ENCODE results near the gene WWTR1.

Gene WWTR1

DNA sequence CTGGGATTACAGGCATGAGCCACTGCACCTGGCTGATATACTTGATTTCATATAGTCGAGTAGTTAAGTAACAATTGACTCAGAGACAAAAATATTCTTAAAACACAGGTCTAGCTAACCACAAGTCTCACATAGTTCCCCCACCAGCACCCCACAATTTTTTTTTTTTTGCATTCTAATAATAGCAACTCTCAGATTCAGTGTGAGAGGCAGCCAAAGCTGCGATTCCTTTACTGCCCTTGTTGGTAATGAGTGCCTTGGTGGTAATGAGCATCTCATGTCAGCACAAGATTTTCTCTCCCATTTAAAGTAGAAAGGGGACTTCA lies 72.5 kb downstream of the WWTR1 start:
- no peak overlapping the region for H3K27ac ChIP-seq
- no peak for TF ChIP-seq Cebpa-rat (IDR thresholded peaks at IDR 0.05)
- peaks cover 17% of the 10 kb centered on the region for H3K4me1 ChIP-seq
- no peaks in the 10 kb centered on the region for H3K9me3 ChIP-seq
- H3K4me3 ChIP-seq = no peak overlapping the region
- H3K36me3 ChIP-seq = no peaks in the 10 kb centered on the region
- H3K4me2 ChIP-seq = no peak overlapping the region
- no peak overlapping the region for H3K9ac ChIP-seq
- H3K27me3 ChIP-seq = no peaks in the 10 kb centered on the region
- H4K20me1 ChIP-seq = no peaks in the 10 kb centered on the region

- Histone ChIP-seq H4K20me1 (no peaks in the 10 kb centered on the region), H3K9me3 (no peaks in the 10 kb centered on the region), H3K36me3 (no peaks in the 10 kb centered on the region), H3K27me3 (no peaks in the 10 kb centered on the region), H3K4me2 (no peak overlapping the region), H3K9ac (no peak overlapping the region), H3K27ac (no peak overlapping the region), H3K4me1 (peaks cover 30% of the 10 kb centered on the region), H3K4me3 (no peak overlapping the region)
- TF ChIP-seq Cebpa-rat (IDR thresholded peaks at IDR 0.05) = no peak
These were observed 73.7 kb downstream of the WWTR1 start for GRCh38 chr3:149583921-149584635.

DNA sequence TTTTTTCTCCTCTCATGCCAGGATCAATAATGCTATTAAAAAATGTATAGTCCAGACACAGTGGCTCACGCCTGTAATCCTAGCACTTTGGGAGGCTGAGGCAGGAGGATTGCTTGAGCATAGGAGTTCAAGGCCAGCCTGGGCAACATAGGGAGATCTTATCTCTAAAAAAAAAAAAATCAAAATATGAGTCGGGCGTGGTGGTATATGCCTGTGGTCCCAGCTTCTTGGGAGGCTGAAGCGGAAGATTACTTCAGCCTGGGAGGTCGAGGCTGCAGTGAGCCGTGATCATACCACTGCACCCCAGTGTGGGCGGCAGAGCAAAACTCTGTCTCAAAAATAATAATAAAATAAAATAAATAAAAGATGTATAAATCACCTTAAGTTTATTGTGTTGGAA lies 75.4 kb downstream of the WWTR1 start:
- Histone ChIP-seq H3K27me3 (no peaks in the 10 kb centered on the region), H3K27ac (no peak overlapping the region), H3K36me3 (no peaks in the 10 kb centered on the region), H3K9ac (no peak overlapping the region), H3K4me2 (no peak overlapping the region), H3K4me1 (peaks cover 31% of the 10 kb centered on the region), H4K20me1 (no peaks in the 10 kb centered on the region), H3K9me3 (no peaks in the 10 kb centered on the region), H3K4me3 (no peak overlapping the region)
- TF ChIP-seq Cebpa-rat (IDR thresholded peaks at IDR 0.05) = no peak

GRCh38 chr3:149581681-149582370 lies 76.0 kb downstream of the WWTR1 start:
- no peaks in the 10 kb centered on the region for H3K36me3 ChIP-seq
- no peak for TF ChIP-seq Cebpa-rat (IDR thresholded peaks at IDR 0.05)
- H3K27ac ChIP-seq = no peak overlapping the region
- H4K20me1 ChIP-seq = no peaks in the 10 kb centered on the region
- H3K9ac ChIP-seq = no peak overlapping the region
- no peaks in the 10 kb centered on the region for H3K27me3 ChIP-seq
- H3K9me3 ChIP-seq = no peaks in the 10 kb centered on the region
- peak overlapping the region; percentile 70 for H3K4me2 ChIP-seq
- peaks cover 31% of the 10 kb centered on the region for H3K4me1 ChIP-seq
- H3K4me3 ChIP-seq = no peak overlapping the region

DNA sequence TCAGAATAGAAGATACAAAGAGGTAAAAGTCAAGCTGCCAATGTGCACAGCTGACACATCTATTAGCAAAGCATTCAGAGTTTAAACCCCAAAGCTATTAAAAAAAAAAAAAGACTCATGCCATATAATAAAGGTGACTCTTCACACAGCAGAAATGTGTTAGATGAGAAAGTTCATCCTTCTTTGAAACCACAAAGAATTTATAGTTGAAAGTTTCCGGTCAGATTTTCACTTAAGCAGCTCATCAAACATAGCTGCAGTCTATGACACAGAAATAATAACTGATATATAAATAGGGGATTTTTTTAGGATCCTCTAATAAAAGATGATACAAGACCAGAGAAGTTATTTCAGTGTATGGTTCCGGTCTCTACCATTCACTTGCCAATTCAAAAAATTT lies 76.6 kb downstream of the WWTR1 start:
- Histone ChIP-seq H4K20me1 (no peaks in the 10 kb centered on the region), H3K27ac (no peak overlapping the region), H3K4me1 (peaks cover 33% of the 10 kb centered on the region), H3K9me3 (no peaks in the 10 kb centered on the region), H3K36me3 (no peaks in the 10 kb centered on the region), H3K27me3 (no peaks in the 10 kb centered on the region), H3K4me2 (peak overlapping the region; percentile 70), H3K9ac (no peak overlapping the region), H3K4me3 (no peak overlapping the region)
- TF ChIP-seq Cebpa-rat (IDR thresholded peaks at IDR 0.05) = no peak

DNA sequence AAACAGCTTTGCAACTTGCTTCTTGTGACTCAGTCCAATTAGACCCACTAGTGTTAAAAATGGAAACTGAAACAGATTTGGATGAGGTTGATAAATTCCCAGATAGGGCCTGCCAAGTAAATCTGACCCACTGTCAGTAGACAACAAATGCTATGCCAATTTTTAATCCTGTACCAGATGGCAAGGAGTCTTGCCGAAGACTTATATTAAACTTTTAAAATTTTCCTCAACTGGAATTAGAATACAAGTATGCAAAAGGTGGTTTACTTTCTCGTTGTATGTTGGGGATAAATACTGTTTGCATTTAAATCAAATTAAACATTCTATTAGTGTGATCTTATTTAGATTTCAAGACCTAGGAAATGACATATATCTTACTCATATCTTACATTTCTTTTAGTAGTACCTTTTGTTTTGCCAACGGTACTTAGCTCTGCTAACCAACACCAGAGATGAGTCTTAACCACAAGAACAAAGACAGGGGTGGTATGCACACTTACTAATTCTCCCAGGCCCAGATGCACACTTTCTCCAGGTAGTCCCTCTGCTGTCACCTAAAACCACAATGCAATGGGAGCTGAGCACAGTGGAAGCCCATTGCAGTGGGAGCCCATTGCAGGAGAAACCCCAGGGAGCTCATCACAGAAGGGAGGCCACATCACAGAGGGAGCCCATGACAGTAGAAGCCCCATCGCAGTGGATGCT lies 77.8 kb downstream of the WWTR1 start:
- H3K4me2 ChIP-seq = peak overlapping the region; percentile 70
- H3K36me3 ChIP-seq = no peaks in the 10 kb centered on the region
- TF ChIP-seq Cebpa-rat (IDR thresholded peaks at IDR 0.05) = no peak
- H3K4me3 ChIP-seq = no peak overlapping the region
- H3K27ac ChIP-seq = no peak overlapping the region
- H3K27me3 ChIP-seq = no peaks in the 10 kb centered on the region
- H4K20me1 ChIP-seq = no peaks in the 10 kb centered on the region
- no peaks in the 10 kb centered on the region for H3K9me3 ChIP-seq
- H3K4me1 ChIP-seq = peaks cover 46% of the 10 kb centered on the region
- no peak overlapping the region for H3K9ac ChIP-seq

DNA sequence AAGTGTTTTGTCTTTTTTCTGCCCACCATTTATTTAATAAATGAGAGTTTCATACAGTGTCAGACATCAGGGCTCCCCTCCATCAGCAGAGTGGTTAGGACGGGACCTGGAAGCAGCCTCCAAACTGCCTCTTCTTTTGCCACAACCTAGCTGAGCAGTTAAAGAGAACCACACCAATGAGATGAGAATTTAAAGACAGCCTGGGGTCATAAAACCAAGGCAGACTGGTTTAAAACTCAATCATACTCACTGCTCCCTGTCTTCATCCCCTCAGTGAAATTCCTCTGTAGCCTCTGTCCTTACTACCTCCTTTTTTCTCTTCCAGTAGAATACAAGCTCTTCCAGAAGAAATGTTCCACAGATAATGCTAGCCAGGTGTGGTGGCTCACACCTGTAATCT lies 78.7 kb downstream of the WWTR1 start:
- Histone ChIP-seq H3K4me1 (peaks cover 54% of the 10 kb centered on the region), H3K4me3 (no peak overlapping the region), H3K27me3 (no peaks in the 10 kb centered on the region), H3K27ac (no peak overlapping the region), H3K4me2 (no peak overlapping the region; the same call in 1 of the 2 replicates), H3K9me3 (no peaks in the 10 kb centered on the region), H4K20me1 (no peaks in the 10 kb centered on the region), H3K9ac (no peak overlapping the region), H3K36me3 (no peaks in the 10 kb centered on the region)
- TF ChIP-seq Cebpa-rat (IDR thresholded peaks at IDR 0.05) = no peak

DNA sequence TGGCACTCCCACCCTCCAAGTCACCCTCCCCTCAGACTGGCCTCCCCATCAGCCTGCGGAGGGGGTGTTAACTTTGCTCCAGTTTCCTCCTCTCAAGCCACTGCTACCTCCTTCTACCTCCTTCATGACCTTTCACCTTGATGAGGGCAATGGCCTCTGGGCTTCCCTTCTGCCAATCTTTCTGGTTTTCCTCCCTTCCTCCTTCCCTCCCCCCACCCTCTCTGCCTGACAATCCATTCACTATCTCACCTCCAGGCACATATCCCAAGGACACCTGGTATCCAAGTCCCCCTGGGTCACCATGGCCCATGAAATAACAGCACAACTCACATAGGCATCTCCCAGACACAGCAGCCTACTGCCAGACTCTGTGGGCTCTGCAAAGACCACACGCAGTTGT lies 80.0 kb downstream of the WWTR1 start:
- no peak overlapping the region for H3K9ac ChIP-seq
- H3K9me3 ChIP-seq = no peaks in the 10 kb centered on the region
- no peak overlapping the region for H3K27ac ChIP-seq
- no peaks in the 10 kb centered on the region for H4K20me1 ChIP-seq
- no peak for TF ChIP-seq Cebpa-rat (IDR thresholded peaks at IDR 0.05)
- H3K4me2 ChIP-seq = no peak overlapping the region
- H3K27me3 ChIP-seq = no peaks in the 10 kb centered on the region
- peaks cover 62% of the 10 kb centered on the region for H3K4me1 ChIP-seq
- no peaks in the 10 kb centered on the region for H3K36me3 ChIP-seq
- no peak overlapping the region for H3K4me3 ChIP-seq

- Histone ChIP-seq H3K4me2 (peak overlapping the region; percentile 63), H3K9ac (no peak overlapping the region)
These were observed 81.8 kb downstream of the WWTR1 start for GRCh38 chr3:149575961-149576564.

More at GRCh38 chr3:149575961-149576564, 81.8 kb downstream of the WWTR1 start:
- Histone ChIP-seq H3K27me3 (no peaks in the 10 kb centered on the region), H3K27ac (no peak overlapping the region), H3K4me1 (peaks cover 69% of the 10 kb centered on the region), H4K20me1 (no peaks in the 10 kb centered on the region), H3K9me3 (no peaks in the 10 kb centered on the region), H3K36me3 (no peaks in the 10 kb centered on the region), H3K4me3 (no peak overlapping the region)
- TF ChIP-seq Cebpa-rat (IDR thresholded peaks at IDR 0.05) = no peak
